Common myeloid progenitor, CD34-positive (primary cell): ENCODE measurements around the gene REP15.

ENCODE experiments used
- CTCF ChIA-PET: fragments of 350-600 bp; sonication (Branson Sonifier 250); formaldehyde crosslinking; loops from one replicate; lab custom pipeline; 2021; ENCODE audit warnings: antibody characterized with exemption; lab: Charles Lee
- POLR2A ChIA-PET: fragments of 350-600 bp; sonication (Branson Sonifier 250); formaldehyde crosslinking; loops from one replicate; lab custom pipeline; 2021; ENCODE audit warnings: antibody characterized with exemption; lab: Charles Lee
- DNase-seq, 3 donors: peaks; one replicate each; pipeline versions ENCODE4 v3.0.0 to v3.0.0-alpha.2; 2013
- H3K27ac ChIP-seq, 2 experiments: 1 replicate in 1 of 2; 2 replicates in 1 of 2; pipeline ENCODE4 v1.7.0; 2013; ENCODE audit warnings: inconsistent platforms in 2 of 2, low read length in 2 of 2, mild to moderate bottlenecking in 2 of 2, low read depth in 1 of 2, moderate library complexity in 1 of 2; ENCODE audit not compliant: severe bottlenecking in 2 of 2, insufficient read depth in 1 of 2, poor library complexity in 1 of 2
- H3K27me3 ChIP-seq, 5 experiments: replicated peaks in 2 of 5; 1 replicate in 3 of 5; 2 replicates in 2 of 5; pipeline versions ENCODE4 v1.6.1 to v1.7.0; 2013; ENCODE audit warnings: low read length in 4 of 5, mild to moderate bottlenecking in 2 of 5, moderate library complexity in 2 of 5, inconsistent platforms in 1 of 5; ENCODE audit not compliant: insufficient read depth in 5 of 5, control insufficient read depth in 4 of 5
- H3K36me3 ChIP-seq, 4 experiments: 1 replicate in 2 of 4; 2 replicates in 2 of 4; pipeline versions ENCODE4 v1.6.1 to v1.7.0; 2013; ENCODE audit warnings: low read length in 3 of 4, control low read depth in 1 of 4, mild to moderate bottlenecking in 1 of 4; ENCODE audit not compliant: control insufficient read depth in 4 of 4, insufficient read depth in 4 of 4
- H3K4me1 ChIP-seq, 4 experiments: 1 replicate in 3 of 4; 2 replicates in 1 of 4; pipeline versions ENCODE4 v1.6.1 to v1.7.1; 2013; ENCODE audit warnings: low read length in 3 of 4, mild to moderate bottlenecking in 3 of 4, control low read depth in 1 of 4, inconsistent platforms in 1 of 4, moderate library complexity in 1 of 4; ENCODE audit not compliant: control insufficient read depth in 4 of 4, insufficient read depth in 4 of 4; ENCODE audit errors: control extremely low read depth in 1 of 4
- H3K4me3 ChIP-seq, 7 experiments: 1 replicate in 4 of 7; 2 replicates in 3 of 7; pipeline versions ENCODE4 v1.5.1 to v1.7.0; 2013; ENCODE audit warnings: mild to moderate bottlenecking in 7 of 7, low read length in 6 of 7, moderate library complexity in 6 of 7, inconsistent platforms in 2 of 7, low read depth in 2 of 7, control low read depth in 1 of 7; ENCODE audit not compliant: insufficient read depth in 4 of 7, control insufficient read depth in 1 of 7; ENCODE audit errors: extremely low read depth in 1 of 7
- H3K9me3 ChIP-seq, 5 experiments: 1 replicate in 4 of 5; 2 replicates in 1 of 5; pipeline versions ENCODE4 v1.6.1 to v1.7.1; 2013; ENCODE audit warnings: low read length in 4 of 5, mild to moderate bottlenecking in 2 of 5, inconsistent platforms in 1 of 5, low read depth in 1 of 5, moderate library complexity in 1 of 5; ENCODE audit not compliant: control insufficient read depth in 4 of 5, insufficient read depth in 2 of 5; ENCODE audit errors: control extremely low read depth in 1 of 5
- WGBS: methylation state at CpG from one replicate; pipeline ENCODE4 v1.1.5; 2013; ENCODE audit not compliant: insufficient coverage; 5-methylcytosine and 5-hydroxymethylcytosine counted together

REP15 gene

DNA sequence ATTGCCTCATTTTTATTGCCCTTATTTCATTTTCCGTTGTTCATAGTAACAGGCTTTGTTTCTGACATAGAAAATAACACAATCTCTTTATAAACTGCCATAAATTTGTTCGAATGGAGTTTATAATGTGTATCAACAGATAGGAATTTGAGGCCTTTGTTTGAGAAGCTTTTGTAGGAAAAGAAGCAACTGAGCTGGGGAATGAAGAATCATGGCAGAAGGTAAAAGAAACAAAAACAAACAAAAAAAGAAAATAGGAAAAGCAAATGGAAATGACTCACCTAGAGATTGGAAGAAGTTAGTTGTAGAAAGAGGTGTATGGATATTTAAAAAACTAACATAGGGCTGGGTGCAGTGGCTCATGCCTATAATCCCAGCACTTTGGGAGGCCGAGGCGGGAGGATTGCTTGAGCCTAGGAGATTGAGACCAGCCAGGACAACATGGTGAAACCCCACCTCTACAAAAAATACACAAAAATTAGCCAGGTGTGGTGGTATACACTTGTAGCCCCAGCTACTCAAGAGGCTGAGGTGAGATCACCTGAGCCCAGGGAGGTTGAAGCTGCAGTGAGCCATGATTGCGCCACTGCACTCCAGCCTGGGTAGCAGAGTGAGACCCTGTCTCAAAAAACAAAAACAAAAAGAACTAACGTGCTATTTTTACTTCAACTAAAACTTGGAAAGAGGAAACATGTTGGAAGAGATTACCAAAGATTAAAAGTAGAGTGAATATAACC lies 523 bp upstream of the REP15 start:
- DNase-seq = no peak
- peaks cover under 1 to 27% (median 8%) of the 10 kb centered on the region in 4 experiments for H3K36me3 ChIP-seq
- no CpG with 5 or more reads among the region's 6 CpGs for WGBS
- H3K27ac ChIP-seq = no peak overlapping the region
- H3K4me1 ChIP-seq = no peaks in the 10 kb centered on the region
- H3K9me3 ChIP-seq = no peaks in the 10 kb centered on the region
- ChIA-PET POLR2A (no interaction called here), CTCF (interaction anchor here (1.3 to 1.4 kb wide), 3 partner anchors 9 to 13 kb away, joined by 4 to 7 read pairs (median 5); no protein-coding TSS in a partner anchor)
- H3K27me3 ChIP-seq = no peaks in the 10 kb centered on the region
- H3K4me3 ChIP-seq = no peak overlapping the region

DNA sequence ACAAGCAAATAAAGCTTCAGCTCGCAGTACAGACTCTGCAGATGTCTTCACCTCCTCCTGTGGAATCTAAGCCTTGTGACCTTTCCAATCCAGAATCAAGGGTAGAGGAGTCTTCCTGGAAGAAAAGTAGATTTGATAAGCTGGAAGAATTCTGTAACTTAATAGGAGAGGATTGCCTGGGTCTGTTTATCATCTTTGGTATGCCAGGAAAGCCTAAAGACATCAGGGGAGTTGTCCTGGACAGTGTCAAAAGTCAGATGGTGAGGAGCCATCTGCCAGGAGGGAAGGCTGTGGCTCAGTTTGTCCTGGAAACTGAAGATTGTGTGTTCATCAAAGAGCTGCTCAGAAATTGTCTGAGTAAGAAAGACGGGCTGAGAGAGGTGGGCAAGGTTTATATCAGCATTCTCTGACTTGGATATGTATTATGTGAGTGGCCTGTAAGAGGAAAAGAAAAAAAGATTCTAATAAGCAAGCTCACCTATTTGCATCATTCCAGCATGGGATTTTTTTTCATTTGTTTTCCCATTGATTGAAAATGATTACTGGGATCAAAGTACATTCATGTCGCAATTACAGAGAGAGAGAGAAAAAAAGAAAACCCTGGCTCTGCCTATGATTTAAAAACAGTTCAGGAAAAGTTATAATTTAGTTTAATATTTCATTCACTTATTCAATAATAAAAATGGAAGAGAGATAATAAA lies 767 bp downstream of the REP15 start:
- CTCF ChIA-PET = interaction anchor here (1.0 to 1.8 kb wide), 6 partner anchors 8 to 272 kb away, joined by 3 to 7 read pairs (median 4); no protein-coding TSS in a partner anchor
- WGBS = 100% methylated on average over 2 of the region's 3 CpGs
- no peak for DNase-seq
- Histone ChIP-seq H3K4me1 (no peaks in the 10 kb centered on the region), H3K36me3 (peaks cover 0 to 19% (median 5%) of the 10 kb centered on the region in 4 experiments), H3K4me3 (no peak overlapping the region), H3K27ac (no peak overlapping the region), H3K9me3 (no peaks in the 10 kb centered on the region), H3K27me3 (no peaks in the 10 kb centered on the region)
- POLR2A ChIA-PET = interaction anchor here (0.6 kb wide), 1 partner anchor 7 kb away, joined by 3 read pairs; no protein-coding TSS in a partner anchor

- ChIA-PET CTCF (interaction anchor here (0.6 to 1.5 kb wide), 5 partner anchors 8 to 286 kb away, joined by 3 to 7 read pairs (median 3); partner anchors contain the start of gene REP15), POLR2A (interaction anchor here (0.6 kb wide), 1 partner anchor 7 kb away, joined by 3 read pairs; no protein-coding TSS in a partner anchor)
- 4% methylated on average over 3 of the region's 4 CpGs for WGBS
Observed at GRCh38 chr12:27703720-27704452, 7.6 kb downstream of the REP15 start.

DNA sequence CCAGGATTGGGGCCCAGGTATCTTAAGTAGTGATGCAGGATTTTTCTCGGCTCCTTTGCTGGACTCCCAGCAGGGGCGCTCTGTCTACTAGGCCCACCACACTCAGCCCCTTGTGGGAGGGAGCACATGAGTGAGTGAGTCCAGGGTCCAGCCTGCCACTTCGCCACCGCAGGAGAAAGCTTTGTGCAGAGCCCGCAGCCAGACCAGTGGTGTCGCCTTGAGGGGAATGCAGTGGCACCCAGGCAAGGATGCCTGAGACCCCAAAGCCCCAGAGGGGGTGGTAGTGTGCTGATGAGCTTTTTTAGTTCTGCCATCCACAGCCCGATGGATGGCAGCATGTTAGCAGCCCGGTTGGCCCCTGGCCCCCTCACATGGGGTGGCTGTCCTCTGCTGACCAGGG lies 9.0 kb downstream of the REP15 start:
- Histone ChIP-seq H3K27me3 (no peaks in the 10 kb centered on the region), H3K36me3 (no peaks in the 10 kb centered on the region), H3K9me3 (no peaks in the 10 kb centered on the region), H3K27ac (no peak overlapping the region), H3K4me1 (peaks cover 0 to 14% (median 5%) of the 10 kb centered on the region in 4 experiments), H3K4me3 (no peak overlapping the region)
- no peak for DNase-seq
- POLR2A ChIA-PET = no interaction called here
- 100% methylated on average over 2 of the region's 8 CpGs for WGBS
- CTCF ChIA-PET = interaction anchor here (0.6 to 1.5 kb wide), 3 partner anchors 9 to 280 kb away, joined by 3 to 7 read pairs (median 3); partner anchors contain the start of gene REP15

More at GRCh38 chr12:27703720-27704452, 7.6 kb downstream of the REP15 start:
- Histone ChIP-seq H3K9me3 (no peaks in the 10 kb centered on the region), H3K27me3 (no peaks in the 10 kb centered on the region), H3K4me3 (no peak overlapping the region), H3K36me3 (no peaks in the 10 kb centered on the region), H3K4me1 (peaks cover 0 to 9% (median 3%) of the 10 kb centered on the region in 4 experiments), H3K27ac (no peak overlapping the region)
- DNase-seq = peak; percentile 75 to 88 (median 84)

DNA sequence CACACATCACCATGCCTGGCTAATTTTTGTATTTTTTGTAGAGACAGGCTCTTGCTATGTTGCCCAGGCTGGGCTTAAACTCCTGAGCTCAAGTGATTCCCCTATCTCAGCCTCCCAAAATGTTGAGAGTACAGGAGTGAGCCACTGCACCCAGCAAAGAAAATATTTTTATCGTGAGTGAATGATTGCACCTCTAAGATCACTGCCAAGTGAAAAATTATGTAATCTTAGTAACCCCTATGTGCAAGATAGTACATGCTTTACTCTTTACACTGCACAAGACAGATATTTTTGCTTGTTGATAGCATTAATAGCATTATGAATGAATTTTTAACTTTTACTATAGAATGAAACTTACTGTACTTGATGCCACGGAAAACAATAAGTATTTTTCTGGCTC lies 11.0 kb downstream of the REP15 start:
- Histone ChIP-seq H3K9me3 (no peaks in the 10 kb centered on the region), H3K27me3 (no peaks in the 10 kb centered on the region), H3K4me1 (peaks cover 9 to 26% (median 14%) of the 10 kb centered on the region in 4 experiments), H3K4me3 (no peak overlapping the region), H3K36me3 (no peaks in the 10 kb centered on the region), H3K27ac (no peak overlapping the region)
- ChIA-PET CTCF (no interaction called here), POLR2A (no interaction called here)
- DNase-seq = no peak
- no CpG with 5 or more reads among the region's 2 CpGs for WGBS

- H3K4me1 ChIP-seq = peaks cover 11 to 29% (median 15%) of the 10 kb centered on the region in 4 experiments
- DNase-seq = no peak
- H3K27ac ChIP-seq = no peak overlapping the region
- peaks cover 0 to 10% (median 3%) of the 10 kb centered on the region in 4 experiments for H3K36me3 ChIP-seq
- H3K27me3 ChIP-seq = no peaks in the 10 kb centered on the region
- H3K9me3 ChIP-seq = no peaks in the 10 kb centered on the region
- peak overlapping the region in 4 of 7 experiments; percentile 93 to 100 (median 100) for H3K4me3 ChIP-seq
- POLR2A ChIA-PET = no interaction called here
- CTCF ChIA-PET = interaction anchor here (0.6 to 2.3 kb wide), 3 partner anchors 14 to 979 kb away, joined by 3 to 4 read pairs (median 3); partner anchors contain the start of gene REP15
- WGBS = 97% methylated on average over 5 of the region's 12 CpGs
Observed at GRCh38 chr12:27709212-27709931, 13.1 kb downstream of the REP15 start.
